ENCODE results near the gene RPL7L1.

Gene RPL7L1

GRCh38 chr6:42937548-42938427 is 58.4 kb downstream of the RPL7L1 start:
- TF ChIP-seq ZFX (IDR thresholded peaks at IDR 0.05) (no peak), CTCF (conservative IDR thresholded peaks at IDR 0.05) (no peak)
- H3K27ac ChIP-seq, result peak overlapping the region; percentile 51; the same call in 1 of the 2 replicates

DNA sequence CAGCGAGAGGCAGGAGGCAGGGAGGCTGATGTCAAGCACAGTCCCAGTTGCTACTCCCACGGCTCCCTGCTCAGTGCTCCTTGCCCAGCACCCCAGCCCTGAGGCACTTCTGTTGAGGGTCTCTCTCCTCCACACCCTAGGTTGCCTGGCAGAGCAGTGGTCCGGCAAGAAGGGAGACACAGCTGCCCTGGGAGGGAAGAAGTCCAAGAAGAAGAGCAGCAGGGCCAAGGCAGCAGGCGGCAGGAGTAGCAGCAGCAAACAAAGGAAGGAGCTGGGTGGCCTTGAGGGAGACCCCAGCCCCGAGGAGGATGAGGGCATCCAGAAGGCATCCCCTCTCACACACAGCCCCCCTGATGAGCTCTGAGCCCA is 59.0 kb downstream of the RPL7L1 start:
- TF ChIP-seq ZFX (IDR thresholded peaks at IDR 0.05) (no peak), CTCF (conservative IDR thresholded peaks at IDR 0.05) (no peak)
- peak overlapping the region; percentile 51 for H3K27ac ChIP-seq

DNA sequence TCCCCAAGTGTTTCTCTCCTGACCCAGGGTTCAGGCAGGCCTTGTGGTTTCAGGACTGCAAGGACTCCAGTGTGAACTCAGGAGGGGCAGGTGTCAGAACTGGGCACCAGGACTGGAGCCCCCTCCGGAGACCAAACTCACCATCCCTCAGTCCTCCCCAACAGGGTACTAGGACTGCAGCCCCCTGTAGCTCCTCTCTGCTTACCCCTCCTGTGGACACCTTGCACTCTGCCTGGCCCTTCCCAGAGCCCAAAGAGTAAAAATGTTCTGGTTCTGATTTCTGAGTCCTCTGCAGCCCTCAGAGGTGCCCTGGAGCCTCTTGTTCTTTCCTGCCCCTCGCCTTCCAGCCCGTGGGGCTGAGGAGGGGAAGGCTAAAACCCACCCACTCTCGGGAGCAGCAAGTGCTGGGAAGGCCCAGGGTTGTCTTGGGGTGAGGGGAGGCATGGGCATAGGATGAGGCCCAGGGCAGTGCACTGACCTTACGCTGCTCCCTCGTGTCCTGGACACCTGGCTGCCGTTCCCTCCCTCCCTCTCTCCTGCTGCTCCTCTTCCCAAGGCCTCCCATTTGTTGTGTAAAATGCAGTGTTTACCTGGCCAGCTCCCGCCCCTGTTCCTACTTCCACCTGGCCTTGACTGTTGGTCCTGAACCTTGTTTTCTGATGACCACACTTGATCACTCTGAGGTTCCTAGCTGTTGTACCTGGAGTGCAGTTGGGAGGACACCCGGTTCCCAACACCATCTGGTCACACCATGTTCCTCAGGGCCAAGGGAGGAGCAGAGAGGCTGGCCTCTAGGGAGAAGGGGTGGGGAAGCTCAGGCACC is 59.8 kb downstream of the RPL7L1 start:
- TF ChIP-seq ZFX (IDR thresholded peaks at IDR 0.05), result no peak
- TF ChIP-seq CTCF (conservative IDR thresholded peaks at IDR 0.05), result no peak

More for the DNA sequence above, 59.8 kb downstream of the RPL7L1 start:
- H3K27ac ChIP-seq, result peak overlapping the region; percentile 51
